Endodermal cell (in vitro differentiated cells): ENCODE results near the gene DOCK4. TPM values are rescaled to one million over a fixed set of nuclear protein-coding genes. Genes with fewer than 3 reads are reported as not detected.

Source experiments
- DNase-seq: peaks from one replicate; pipeline ENCODE4 v3.0.0-alpha.2; 2017
- H3K27ac ChIP-seq: 2 replicates; pipeline ENCODE4 v1.5.1; 2013; ENCODE audit warnings: mild to moderate bottlenecking, low read depth, low read length, moderate library complexity
- H3K27me3 ChIP-seq: 2 replicates; pipeline ENCODE4 v1.6.1; 2013; ENCODE audit warnings: mild to moderate bottlenecking, low read length, moderate library complexity; ENCODE audit not compliant: insufficient read depth, control insufficient read depth, poor library complexity, severe bottlenecking
- H3K36me3 ChIP-seq: 2 replicates; pipeline ENCODE4 v1.7.0; 2013; ENCODE audit warnings: mild to moderate bottlenecking, low read length, moderate library complexity; ENCODE audit not compliant: control insufficient read depth, insufficient read depth
- H3K4me1 ChIP-seq: one replicate; pipeline ENCODE4 v1.7.0; 2013; ENCODE audit warnings: low read length; ENCODE audit not compliant: control insufficient read depth, insufficient read depth
- H3K4me3 ChIP-seq: 2 replicates; pipeline ENCODE4 v1.5.1; 2013; ENCODE audit warnings: mild to moderate bottlenecking, low read length, moderate library complexity
- H3K9ac ChIP-seq: 2 replicates; pipeline ENCODE4 v1.6.1; 2013; ENCODE audit warnings: mild to moderate bottlenecking, low read length, moderate library complexity; ENCODE audit not compliant: poor library complexity, severe bottlenecking; ENCODE audit errors: extremely low read depth
- H3K9me3 ChIP-seq: 2 replicates; pipeline ENCODE4 v1.6.1; 2013; ENCODE audit warnings: mild to moderate bottlenecking, low read length, moderate library complexity; ENCODE audit not compliant: control insufficient read depth
- H3K27ac Mint-ChIP-seq: 2 replicates; pipeline ENCODE4 v1.8.0; 2020; ENCODE audit warnings: mixed read lengths
- H3K27me3 Mint-ChIP-seq: 2 replicates; pipeline ENCODE4 v1.8.0; 2021; ENCODE audit warnings: mild to moderate bottlenecking, mixed read lengths; ENCODE audit not compliant: insufficient read depth
- H3K36me3 Mint-ChIP-seq: 2 replicates; pipeline ENCODE4 v1.8.0; 2020; ENCODE audit warnings: low read depth, mixed read lengths
- H3K4me1 Mint-ChIP-seq: 2 replicates; pipeline ENCODE4 v1.8.0; 2020; ENCODE audit warnings: mixed read lengths
- H3K4me3 Mint-ChIP-seq: 2 replicates; pipeline ENCODE4 v1.8.0; 2020; ENCODE audit warnings: mild to moderate bottlenecking, moderate library complexity, mixed read lengths
- H3K9me3 Mint-ChIP-seq: 2 replicates; pipeline ENCODE4 v1.8.0; 2020; ENCODE audit warnings: mild to moderate bottlenecking, mixed read lengths
- CTCF ChIP-seq: fragments of 200-600 bp; sonication (generic); conservative IDR thresholded peaks from 2 replicates; pipeline ENCODE4 v1.5.0; 2021; ENCODE audit warnings: antibody characterized with exemption, mild to moderate bottlenecking
- WGBS, 2 experiments: methylation state at CpG; one replicate each; pipeline versions ENCODE4 v1.1.5 to v1.1.7; 2013; ENCODE audit warnings: missing lambda C conversion rate in 2 of 2, mixed read lengths in 1 of 2; ENCODE audit not compliant: insufficient coverage in 1 of 2, insufficient read length in 1 of 2; 5-methylcytosine and 5-hydroxymethylcytosine counted together
- total RNA-seq, 2 donors: library from RNA; stranded (reverse); fragmentation: NEBNext Ultra II Directional in 1 of 2; extraction: Animal tissue kit (Norgen Biotek cat#: 25700) in 1 of 2; gene quantifications; 2 replicates in 1 of 2; 3 replicates in 1 of 2; pipeline ENCODE4 v1.2.1, GENCODE V29; 2021

The DOCK4 gene
- total RNA-seq, 2 donors from 2014 or later: 11.2 to 15.3 TPM

GRCh38 chr7:111789870-111790269 is 416.3 kb downstream of the DOCK4 start:
- no peak overlapping the region for H3K4me3 ChIP-seq
- H3K27ac Mint-ChIP-seq: no peak overlapping the region
- no peak for DNase-seq
- peaks cover 18% of the 10 kb centered on the region for H3K36me3 Mint-ChIP-seq
- H3K4me3 Mint-ChIP-seq: no peak overlapping the region
- peaks cover 18% of the 10 kb centered on the region for H3K9me3 Mint-ChIP-seq
- no peak overlapping the region for H3K9ac ChIP-seq
- no peaks in the 10 kb centered on the region for H3K36me3 ChIP-seq
- no peak for TF ChIP-seq CTCF
- H3K4me1 ChIP-seq: no peaks in the 10 kb centered on the region
- no peaks in the 10 kb centered on the region for H3K9me3 ChIP-seq
- H3K27me3 ChIP-seq: no peaks in the 10 kb centered on the region
- H3K27me3 Mint-ChIP-seq: no peaks in the 10 kb centered on the region
- peaks cover 34% of the 10 kb centered on the region for H3K4me1 Mint-ChIP-seq
- H3K27ac ChIP-seq: no peak overlapping the region

- TF ChIP-seq CTCF: no peak
- Histone ChIP-seq H3K9me3 (no peaks in the 10 kb centered on the region), H3K27me3 (no peaks in the 10 kb centered on the region), H3K4me3 (no peak overlapping the region), H3K4me1 (no peaks in the 10 kb centered on the region), H3K9ac (no peak overlapping the region), H3K36me3 (no peaks in the 10 kb centered on the region), H3K27ac (no peak overlapping the region)
- no peak for DNase-seq
- peaks cover 10% of the 10 kb centered on the region for H3K36me3 Mint-ChIP-seq
- no peaks in the 10 kb centered on the region for H3K27me3 Mint-ChIP-seq
- no peak overlapping the region for H3K27ac Mint-ChIP-seq
- 95% methylated on average over 1 of the region's 1 CpG; no CpG with 5 or more reads in 1 of the 2 experiments for WGBS, 2 experiments
- H3K9me3 Mint-ChIP-seq: peaks cover 10% of the 10 kb centered on the region
- H3K4me1 Mint-ChIP-seq: peaks cover 42% of the 10 kb centered on the region
- H3K4me3 Mint-ChIP-seq: no peak overlapping the region
Measured at GRCh38 chr7:111789048-111789320, 417.2 kb downstream of the DOCK4 start.

- Mint-ChIP-seq H3K4me1 (peaks cover 42% of the 10 kb centered on the region), H3K27ac (peak overlapping the region; percentile 80), H3K4me3 (peak overlapping the region; percentile 22), H3K9me3 (peaks cover 5% of the 10 kb centered on the region), H3K27me3 (no peaks in the 10 kb centered on the region), H3K36me3 (peaks cover 7% of the 10 kb centered on the region)
- TF ChIP-seq CTCF: no peak
- Histone ChIP-seq H3K27me3 (no peaks in the 10 kb centered on the region), H3K36me3 (no peaks in the 10 kb centered on the region), H3K27ac (no peak overlapping the region), H3K4me3 (no peak overlapping the region), H3K9ac (no peak overlapping the region), H3K9me3 (no peaks in the 10 kb centered on the region), H3K4me1 (no peaks in the 10 kb centered on the region)
- 59 to 78% methylated on average over 7 to 9 of the region's 9 CpGs for WGBS, 2 experiments
- DNase-seq: peak; percentile 55
Measured at GRCh38 chr7:111788286-111789047, 417.7 kb downstream of the DOCK4 start.
